GM10248 (cell line): ENCODE data around the gene DENND4A.

Experiments used
- CTCF ChIA-PET: fragments of 300-600 bp; sonication (Branson Sonifier 250); formaldehyde crosslinking; extraction: SDS; loops from one replicate; lab custom pipeline; 2021; ENCODE audit warnings: antibody characterized with exemption; lab: Yijun Ruan, JAX
- POLR2A ChIA-PET: fragments of 350-650 bp; sonication (Branson Sonifier 250); formaldehyde crosslinking; extraction: SDS; loops from one replicate; lab custom pipeline; 2020; ENCODE audit warnings: antibody characterized with exemption; lab: Yijun Ruan, JAX
- DNase-seq: peaks from one replicate; pipeline ENCODE4 v3.0.0; 2012; ENCODE audit errors: extremely low spot score
- TF ChIP-seq, protein P1 (sequence below): IDR thresholded peaks from 2 replicates; pipeline ENCODE4 v1.5.1; 2012; ENCODE audit warnings: mild to moderate bottlenecking, low read depth; ENCODE audit errors: extremely low read depth, missing control alignments, control extremely low read depth

DENND4A gene

DNA sequence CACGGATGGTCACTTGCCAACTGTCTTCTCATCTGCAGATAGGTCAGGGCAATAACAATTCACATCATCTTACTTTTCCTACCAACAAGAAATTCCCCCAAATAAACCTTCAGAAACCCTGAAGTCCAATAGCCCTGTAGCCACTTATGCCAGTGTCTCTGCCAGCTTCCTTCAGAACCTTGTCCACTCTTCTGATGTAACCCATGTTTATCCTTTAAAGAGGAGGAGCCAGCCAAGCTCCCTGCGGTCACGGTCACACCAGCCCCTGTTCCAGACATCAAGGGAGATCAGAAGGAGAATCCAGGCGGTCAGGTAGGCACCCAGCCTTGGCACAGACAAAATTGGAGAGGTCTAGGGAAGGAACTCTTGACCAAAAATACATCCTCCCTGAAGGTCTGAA lies 146.7 kb downstream of the DENND4A start:
- DNase-seq: no peak
- ChIA-PET POLR2A (no interaction called here), CTCF (interaction anchor here (6.1 kb wide), 1 partner anchor 7 kb away, joined by 57 read pairs; no protein-coding TSS in a partner anchor)
- TF ChIP-seq, protein P1, sequence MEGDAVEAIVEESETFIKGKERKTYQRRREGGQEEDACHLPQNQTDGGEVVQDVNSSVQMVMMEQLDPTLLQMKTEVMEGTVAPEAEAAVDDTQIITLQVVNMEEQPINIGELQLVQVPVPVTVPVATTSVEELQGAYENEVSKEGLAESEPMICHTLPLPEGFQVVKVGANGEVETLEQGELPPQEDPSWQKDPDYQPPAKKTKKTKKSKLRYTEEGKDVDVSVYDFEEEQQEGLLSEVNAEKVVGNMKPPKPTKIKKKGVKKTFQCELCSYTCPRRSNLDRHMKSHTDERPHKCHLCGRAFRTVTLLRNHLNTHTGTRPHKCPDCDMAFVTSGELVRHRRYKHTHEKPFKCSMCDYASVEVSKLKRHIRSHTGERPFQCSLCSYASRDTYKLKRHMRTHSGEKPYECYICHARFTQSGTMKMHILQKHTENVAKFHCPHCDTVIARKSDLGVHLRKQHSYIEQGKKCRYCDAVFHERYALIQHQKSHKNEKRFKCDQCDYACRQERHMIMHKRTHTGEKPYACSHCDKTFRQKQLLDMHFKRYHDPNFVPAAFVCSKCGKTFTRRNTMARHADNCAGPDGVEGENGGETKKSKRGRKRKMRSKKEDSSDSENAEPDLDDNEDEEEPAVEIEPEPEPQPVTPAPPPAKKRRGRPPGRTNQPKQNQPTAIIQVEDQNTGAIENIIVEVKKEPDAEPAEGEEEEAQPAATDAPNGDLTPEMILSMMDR: no peak

DNA sequence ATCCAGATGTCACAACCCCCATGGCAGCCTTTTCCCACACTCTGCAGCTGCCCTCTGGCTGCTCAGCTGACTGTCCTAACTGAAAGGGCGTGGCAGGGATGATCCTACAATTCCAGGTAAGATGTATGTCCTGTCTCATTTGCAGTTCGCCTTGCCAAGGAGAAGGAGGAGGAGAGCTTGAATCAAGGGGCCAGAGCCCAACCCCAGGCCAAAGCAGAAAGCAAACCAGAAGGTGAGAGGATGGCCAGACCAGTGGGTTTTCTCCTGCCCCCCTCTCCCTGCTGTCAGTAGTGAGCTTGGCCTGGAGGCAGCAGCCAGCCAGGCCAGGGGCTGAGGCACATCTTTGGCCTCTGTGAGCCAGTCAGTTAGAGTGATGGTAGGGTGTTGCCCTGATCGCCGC lies 147.8 kb downstream of the DENND4A start:
- TF ChIP-seq, protein P1: no peak
- CTCF ChIA-PET: interaction anchor here (1.2 to 1.5 kb wide), 3 partner anchors 13 to 178 kb away, joined by 3 read pairs; no protein-coding TSS in a partner anchor
- POLR2A ChIA-PET: no interaction called here
- no peak for DNase-seq

DNA sequence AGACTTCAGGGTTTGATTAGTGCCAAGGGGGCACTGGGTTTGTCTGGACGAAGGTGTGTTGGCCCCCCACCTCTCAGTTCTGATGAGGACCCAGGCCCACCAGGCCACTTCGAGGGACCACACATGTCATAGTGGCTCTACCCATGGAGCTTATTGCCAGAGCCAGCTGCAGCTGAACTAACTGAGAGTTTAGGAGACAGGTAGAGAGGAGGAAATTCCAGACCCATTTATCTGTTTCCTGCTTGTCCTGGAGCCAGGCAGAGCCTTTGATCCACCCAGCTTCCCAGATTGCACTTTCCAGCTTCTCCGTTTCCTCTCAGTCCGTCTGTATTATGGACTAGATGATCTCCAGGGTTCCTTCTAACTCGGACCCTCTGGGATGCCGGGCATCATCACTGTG lies 149.5 kb downstream of the DENND4A start:
- POLR2A ChIA-PET: no interaction called here
- TF ChIP-seq, protein P1: no peak
- no peak for DNase-seq
- CTCF ChIA-PET: interaction anchor here (0.8 to 1.5 kb wide), 4 partner anchors 14 to 32 kb away, joined by 3 to 4 read pairs (median 3); partner anchors contain the start of gene INTS14

DNA sequence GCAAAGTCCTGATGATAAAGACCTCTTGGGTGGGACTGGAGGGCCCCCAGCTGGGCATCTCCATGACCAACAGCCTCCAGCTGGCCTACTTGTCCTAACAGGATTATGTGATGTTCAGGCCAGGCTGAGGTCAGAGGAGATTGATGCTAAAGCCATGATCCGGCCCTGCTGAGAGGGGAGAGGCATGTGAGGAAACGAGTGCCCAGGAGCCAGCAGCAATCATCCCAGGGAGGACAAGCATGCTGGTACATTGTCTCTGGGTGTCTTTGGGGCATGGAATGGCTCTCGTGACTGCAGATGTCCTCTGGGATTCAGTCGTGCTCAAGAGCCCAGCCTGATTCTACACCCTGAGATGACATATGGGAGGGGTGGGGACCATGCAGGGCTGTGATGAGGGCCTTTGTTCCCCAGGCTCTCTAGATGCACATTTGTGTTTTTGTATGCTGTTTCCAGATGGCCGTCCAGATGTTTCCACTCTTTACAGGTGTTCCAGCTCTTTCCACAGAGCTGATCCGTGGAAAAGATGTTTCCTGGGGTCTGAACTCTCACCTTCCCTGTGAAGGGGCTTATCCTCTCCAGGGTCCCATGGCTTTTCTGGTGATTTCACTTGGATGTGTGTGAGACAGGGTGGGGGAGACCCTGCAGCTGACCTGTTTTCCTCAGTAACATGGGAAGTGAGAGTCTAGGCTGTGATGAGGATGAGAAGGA lies 150.2 kb downstream of the DENND4A start:
- TF ChIP-seq, protein P1: no peak
- DNase-seq: no peak
- POLR2A ChIA-PET: no interaction called here
- CTCF ChIA-PET: interaction anchor here (1.0 to 4.9 kb wide), 7 partner anchors 11 to 86 kb away, joined by 3 to 52 read pairs (median 3); partner anchors contain the start of gene INTS14

DNA sequence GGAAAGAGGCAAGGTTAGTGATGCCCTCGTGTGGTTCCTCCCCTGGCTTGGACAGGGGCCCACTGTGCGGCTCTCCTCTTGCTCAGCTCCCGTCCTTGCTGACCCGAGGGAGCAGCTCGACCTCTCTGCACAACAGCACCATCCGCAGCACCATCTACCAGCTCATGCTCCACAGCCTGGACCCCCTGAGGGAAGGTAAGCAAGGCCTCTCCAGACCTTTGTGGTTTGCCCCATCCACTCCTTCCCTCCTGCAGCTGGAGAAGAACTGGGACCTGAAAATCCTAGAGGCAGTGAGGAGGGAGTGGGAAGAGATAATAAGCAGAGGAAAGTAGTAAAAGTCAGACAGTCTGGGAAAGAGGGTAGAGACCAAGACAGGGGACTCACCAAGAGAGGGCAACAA lies 152.6 kb downstream of the DENND4A start:
- CTCF ChIA-PET: interaction anchor here (0.7 to 5.8 kb wide), 22 partner anchors 8 to 647 kb away, joined by 3 to 57 read pairs (median 6); partner anchors contain the start of genes INTS14 and RAB11A
- TF ChIP-seq, protein P1: no peak
- DNase-seq: no peak
- POLR2A ChIA-PET: no interaction called here

DNA sequence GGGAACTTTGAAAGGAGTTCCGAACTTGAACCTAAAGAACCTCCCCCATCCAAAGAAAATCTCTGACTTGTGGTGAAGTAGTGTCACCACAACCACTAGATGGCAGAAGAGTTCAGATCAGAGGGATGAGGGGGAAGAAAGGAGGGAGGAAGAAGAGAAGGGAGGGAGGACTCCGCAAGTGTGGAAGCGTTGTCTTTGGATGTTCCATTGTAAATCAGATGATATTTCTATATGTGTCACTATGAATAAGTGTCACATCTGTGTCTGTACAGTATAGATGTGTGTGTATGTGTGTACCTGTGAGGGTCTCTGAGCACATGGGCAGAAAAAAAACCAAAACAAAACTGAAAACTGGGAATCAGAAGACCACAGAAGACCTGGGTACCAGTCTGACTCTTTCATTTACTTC lies 153.4 kb downstream of the DENND4A start:
- ChIA-PET POLR2A (no interaction called here), CTCF (interaction anchor here (0.7 to 5.8 kb wide), 31 partner anchors 9 to 647 kb away, joined by 3 to 57 read pairs (median 5); partner anchors contain the start of genes INTS14, RAB11A and SLC24A1)
- TF ChIP-seq, protein P1: peak; percentile 80
- DNase-seq: peak; percentile 73
